Gastrocnemius medialis (tissue), 4 donors: ENCODE data around the gene GRM5.

Source experiments
- CTCF ChIP-seq, 5 experiments: fragments of 450-650 bp in 3 of 5; fragments of 200-600 bp in 2 of 5; sonication (generic) in 2 of 5; IDR thresholded peaks in 4 of 5; conservative IDR thresholded peaks in 1 of 5; 1 replicate in 4 of 5; 2 replicates in 1 of 5; pipeline ENCODE4 v1.5.1; 2016 to 2019; ENCODE audit warnings: antibody characterized with exemption in 5 of 5, mild to moderate bottlenecking in 3 of 5, moderate library complexity in 3 of 5
- POLR2A ChIP-seq, 2 donors: fragments of 450-650 bp; IDR thresholded peaks; one replicate each; pipeline ENCODE4 v1.6.1; 2017; ENCODE audit warnings: antibody characterized with exemption in 2 of 2, mild to moderate bottlenecking in 2 of 2, moderate library complexity in 2 of 2

DNA sequence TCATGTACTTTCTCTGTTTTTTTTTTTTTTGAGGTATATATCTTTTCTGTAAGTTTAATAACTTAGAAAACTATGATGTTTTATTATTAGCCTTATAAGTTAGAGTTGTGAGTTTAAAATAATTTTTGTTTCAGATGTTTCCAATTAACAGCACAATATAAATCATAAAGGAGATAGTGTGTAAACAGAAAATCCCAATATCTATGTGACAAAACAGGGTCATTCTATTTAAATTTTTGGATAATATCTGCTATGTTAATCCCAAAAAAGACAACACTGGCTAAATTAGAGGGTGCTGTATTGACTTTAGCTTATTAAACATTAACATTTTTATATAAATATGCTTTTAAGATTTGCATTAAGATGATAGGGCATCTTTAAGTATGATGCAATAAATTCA, 410.1 kb downstream of the GRM5 start:
- TF ChIP-seq CTCF (IDR thresholded peaks at IDR 0.05 in 4 of 5, conservative IDR thresholded peaks at IDR 0.05 in 1 of 5) (no peak), POLR2A (IDR thresholded peaks at IDR 0.05) (no peak)
